Right lobe of liver (tissue), 4 donors: Measurements from ENCODE around the gene ZCCHC13.

Experiments used
- CTCF ChIP-seq, 4 donors: fragments of 200-600 bp in 3 of 4; fragments of 450-650 bp in 1 of 4; IDR thresholded peaks; one replicate each; pipeline versions ENCODE4 v1.5.1 to v1.8.0; 2016 to 2022; ENCODE audit warnings: antibody characterized with exemption in 4 of 4, mild to moderate bottlenecking in 2 of 4
- POLR2A ChIP-seq: fragments of 450-650 bp; IDR thresholded peaks from one replicate; pipeline ENCODE4 v1.6.1; 2017; ENCODE audit warnings: antibody characterized with exemption, mild to moderate bottlenecking
- donor health status: DM: no; HTN: no; CAD: no.
- donor health status: DM: no; HTN: no; CAD: no.
- donor health status: DM: no; HTN: yes; CAD: no.

GRCh38 chrX:74353984-74354383 is 50.0 kb downstream of the ZCCHC13 start:
- TF ChIP-seq CTCF (IDR thresholded peaks at IDR 0.05) = no peak
- no peak for TF ChIP-seq POLR2A
